Measurements from ENCODE around the gene OR10H5. TPM values are rescaled to one million over a fixed set of nuclear protein-coding genes. Genes with fewer than 3 reads are reported as not detected.

OR10H5 gene
- total and polyA plus RNA-seq, 2 experiments from 2014 or later: not detected

DNA sequence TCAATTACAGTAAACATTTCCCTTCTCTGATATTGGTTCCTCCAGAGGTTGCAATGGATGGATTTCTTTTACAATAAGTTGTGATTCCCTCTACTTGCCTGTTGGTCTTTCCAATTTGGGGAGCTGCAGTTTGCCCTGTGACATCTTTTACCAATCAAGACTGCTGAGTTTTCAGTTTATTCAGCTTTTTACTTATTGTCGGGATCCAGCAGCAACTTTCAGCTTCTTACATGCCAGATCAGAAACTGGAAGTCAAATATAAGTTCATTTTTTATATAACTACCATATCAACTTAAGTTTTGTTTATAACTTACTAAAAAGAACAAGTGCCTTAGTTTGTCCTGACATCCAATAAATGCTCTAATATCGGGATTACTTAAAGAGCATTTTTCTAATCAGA is 39.2 kb upstream of the OR10H5 start (continued):
- TF ChIP-seq, protein P1, sequence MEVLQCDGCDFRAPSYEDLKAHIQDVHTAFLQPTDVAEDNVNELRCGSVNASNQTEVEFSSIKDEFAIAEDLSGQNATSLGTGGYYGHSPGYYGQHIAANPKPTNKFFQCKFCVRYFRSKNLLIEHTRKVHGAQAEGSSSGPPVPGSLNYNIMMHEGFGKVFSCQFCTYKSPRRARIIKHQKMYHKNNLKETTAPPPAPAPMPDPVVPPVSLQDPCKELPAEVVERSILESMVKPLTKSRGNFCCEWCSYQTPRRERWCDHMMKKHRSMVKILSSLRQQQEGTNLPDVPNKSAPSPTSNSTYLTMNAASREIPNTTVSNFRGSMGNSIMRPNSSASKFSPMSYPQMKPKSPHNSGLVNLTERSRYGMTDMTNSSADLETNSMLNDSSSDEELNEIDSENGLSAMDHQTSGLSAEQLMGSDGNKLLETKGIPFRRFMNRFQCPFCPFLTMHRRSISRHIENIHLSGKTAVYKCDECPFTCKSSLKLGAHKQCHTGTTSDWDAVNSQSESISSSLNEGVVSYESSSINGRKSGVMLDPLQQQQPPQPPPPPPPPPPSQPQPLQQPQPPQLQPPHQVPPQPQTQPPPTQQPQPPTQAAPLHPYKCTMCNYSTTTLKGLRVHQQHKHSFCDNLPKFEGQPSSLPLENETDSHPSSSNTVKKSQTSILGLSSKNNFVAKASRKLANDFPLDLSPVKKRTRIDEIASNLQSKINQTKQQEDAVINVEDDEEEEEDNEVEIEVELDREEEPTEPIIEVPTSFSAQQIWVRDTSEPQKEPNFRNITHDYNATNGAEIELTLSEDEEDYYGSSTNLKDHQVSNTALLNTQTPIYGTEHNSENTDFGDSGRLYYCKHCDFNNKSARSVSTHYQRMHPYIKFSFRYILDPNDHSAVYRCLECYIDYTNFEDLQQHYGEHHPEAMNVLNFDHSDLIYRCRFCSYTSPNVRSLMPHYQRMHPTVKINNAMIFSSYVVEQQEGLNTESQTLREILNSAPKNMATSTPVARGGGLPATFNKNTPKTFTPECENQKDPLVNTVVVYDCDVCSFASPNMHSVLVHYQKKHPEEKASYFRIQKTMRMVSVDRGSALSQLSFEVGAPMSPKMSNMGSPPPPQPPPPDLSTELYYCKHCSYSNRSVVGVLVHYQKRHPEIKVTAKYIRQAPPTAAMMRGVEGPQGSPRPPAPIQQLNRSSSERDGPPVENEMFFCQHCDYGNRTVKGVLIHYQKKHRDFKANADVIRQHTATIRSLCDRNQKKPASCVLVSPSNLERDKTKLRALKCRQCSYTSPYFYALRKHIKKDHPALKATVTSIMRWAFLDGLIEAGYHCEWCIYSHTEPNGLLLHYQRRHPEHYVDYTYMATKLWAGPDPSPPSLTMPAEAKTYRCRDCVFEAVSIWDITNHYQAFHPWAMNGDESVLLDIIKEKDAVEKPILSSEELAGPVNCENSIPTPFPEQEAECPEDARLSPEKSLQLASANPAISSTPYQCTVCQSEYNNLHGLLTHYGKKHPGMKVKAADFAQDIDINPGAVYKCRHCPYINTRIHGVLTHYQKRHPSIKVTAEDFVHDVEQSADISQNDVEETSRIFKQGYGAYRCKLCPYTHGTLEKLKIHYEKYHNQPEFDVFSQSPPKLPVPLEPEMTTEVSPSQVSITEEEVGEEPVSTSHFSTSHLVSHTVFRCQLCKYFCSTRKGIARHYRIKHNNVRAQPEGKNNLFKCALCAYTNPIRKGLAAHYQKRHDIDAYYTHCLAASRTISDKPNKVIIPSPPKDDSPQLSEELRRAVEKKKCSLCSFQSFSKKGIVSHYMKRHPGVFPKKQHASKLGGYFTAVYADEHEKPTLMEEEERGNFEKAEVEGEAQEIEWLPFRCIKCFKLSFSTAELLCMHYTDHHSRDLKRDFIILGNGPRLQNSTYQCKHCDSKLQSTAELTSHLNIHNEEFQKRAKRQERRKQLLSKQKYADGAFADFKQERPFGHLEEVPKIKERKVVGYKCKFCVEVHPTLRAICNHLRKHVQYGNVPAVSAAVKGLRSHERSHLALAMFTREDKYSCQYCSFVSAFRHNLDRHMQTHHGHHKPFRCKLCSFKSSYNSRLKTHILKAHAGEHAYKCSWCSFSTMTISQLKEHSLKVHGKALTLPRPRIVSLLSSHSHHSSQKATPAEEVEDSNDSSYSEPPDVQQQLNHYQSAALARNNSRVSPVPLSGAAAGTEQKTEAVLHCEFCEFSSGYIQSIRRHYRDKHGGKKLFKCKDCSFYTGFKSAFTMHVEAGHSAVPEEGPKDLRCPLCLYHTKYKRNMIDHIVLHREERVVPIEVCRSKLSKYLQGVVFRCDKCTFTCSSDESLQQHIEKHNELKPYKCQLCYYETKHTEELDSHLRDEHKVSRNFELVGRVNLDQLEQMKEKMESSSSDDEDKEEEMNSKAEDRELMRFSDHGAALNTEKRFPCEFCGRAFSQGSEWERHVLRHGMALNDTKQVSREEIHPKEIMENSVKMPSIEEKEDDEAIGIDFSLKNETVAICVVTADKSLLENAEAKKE (CRISPR knock-in tag; IDR thresholded peaks at IDR 0.05): no peak
- no peak for TF ChIP-seq JUNB (IDR thresholded peaks at IDR 0.05; ENCODE audit: unreplicated experiment)

DNA sequence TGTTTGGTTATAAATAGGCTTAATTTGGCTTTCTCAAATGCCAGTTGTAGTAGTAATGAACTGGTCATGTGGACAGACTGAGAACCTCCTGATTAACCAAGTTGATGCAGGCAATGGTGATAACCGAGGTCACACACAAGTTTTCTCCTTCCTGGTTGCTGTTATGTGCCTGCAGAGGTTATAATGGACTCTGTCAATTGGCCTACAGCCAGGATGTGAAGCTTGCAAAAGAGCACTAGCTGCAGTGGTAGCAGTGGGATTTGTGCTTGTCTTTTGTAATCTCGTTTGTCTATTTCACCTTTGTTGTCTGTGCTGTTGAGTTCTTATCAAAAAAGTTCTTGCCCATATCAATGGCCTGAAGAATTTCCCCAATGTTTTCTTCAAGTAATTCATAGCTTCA is 29.1 kb upstream of the OR10H5 start:
- Histone ChIP-seq H3K79me2 (replicated peaks; ENCODE audit: insufficient read depth) (no peaks in the 10 kb centered on the region), H2AFZ (no peak overlapping the region), H4K20me1 (replicated peaks; ENCODE audit: insufficient read depth) (no peaks in the 10 kb centered on the region), H3K4me3 (no peak overlapping the region), H3K9me2 (ENCODE audit: insufficient read depth) (no peaks in the 10 kb centered on the region), H3F3A (replicated peaks; ENCODE audit: low read depth) (no peaks in the 10 kb centered on the region), H3K4me1 (ENCODE audit: insufficient read depth) (no peaks in the 10 kb centered on the region), H3K27ac (ENCODE audit: low read depth) (no peak overlapping the region), H3K36me3 (ENCODE audit: insufficient read depth) (peaks cover 4% of the 10 kb centered on the region; the same call in 1 of the 2 replicates), H3K4me2 (no peak overlapping the region), H3K27me3 (ENCODE audit: insufficient read depth) (no peaks in the 10 kb centered on the region)
- Mint-ChIP-seq H3K27ac (no peak overlapping the region), H3K27me3 (ENCODE audit: insufficient read depth, low read depth, poor library complexity) (no peaks in the 10 kb centered on the region), H3K4me3 (no peak overlapping the region), H3K9me3 (peaks cover 99% of the 10 kb centered on the region), H3K4me1 (no peaks in the 10 kb centered on the region), H3K36me3 (ENCODE audit: low read depth) (peaks cover 21% of the 10 kb centered on the region)
- no peak for TF ChIP-seq POLR2AphosphoS5 (IDR thresholded peaks at IDR 0.05; ENCODE audit: low read depth)
- TF ChIP-seq CREB1 (CRISPR knock-in tag; IDR thresholded peaks at IDR 0.05; ENCODE audit: low read depth): no peak
- TF ChIP-seq, protein P2, sequence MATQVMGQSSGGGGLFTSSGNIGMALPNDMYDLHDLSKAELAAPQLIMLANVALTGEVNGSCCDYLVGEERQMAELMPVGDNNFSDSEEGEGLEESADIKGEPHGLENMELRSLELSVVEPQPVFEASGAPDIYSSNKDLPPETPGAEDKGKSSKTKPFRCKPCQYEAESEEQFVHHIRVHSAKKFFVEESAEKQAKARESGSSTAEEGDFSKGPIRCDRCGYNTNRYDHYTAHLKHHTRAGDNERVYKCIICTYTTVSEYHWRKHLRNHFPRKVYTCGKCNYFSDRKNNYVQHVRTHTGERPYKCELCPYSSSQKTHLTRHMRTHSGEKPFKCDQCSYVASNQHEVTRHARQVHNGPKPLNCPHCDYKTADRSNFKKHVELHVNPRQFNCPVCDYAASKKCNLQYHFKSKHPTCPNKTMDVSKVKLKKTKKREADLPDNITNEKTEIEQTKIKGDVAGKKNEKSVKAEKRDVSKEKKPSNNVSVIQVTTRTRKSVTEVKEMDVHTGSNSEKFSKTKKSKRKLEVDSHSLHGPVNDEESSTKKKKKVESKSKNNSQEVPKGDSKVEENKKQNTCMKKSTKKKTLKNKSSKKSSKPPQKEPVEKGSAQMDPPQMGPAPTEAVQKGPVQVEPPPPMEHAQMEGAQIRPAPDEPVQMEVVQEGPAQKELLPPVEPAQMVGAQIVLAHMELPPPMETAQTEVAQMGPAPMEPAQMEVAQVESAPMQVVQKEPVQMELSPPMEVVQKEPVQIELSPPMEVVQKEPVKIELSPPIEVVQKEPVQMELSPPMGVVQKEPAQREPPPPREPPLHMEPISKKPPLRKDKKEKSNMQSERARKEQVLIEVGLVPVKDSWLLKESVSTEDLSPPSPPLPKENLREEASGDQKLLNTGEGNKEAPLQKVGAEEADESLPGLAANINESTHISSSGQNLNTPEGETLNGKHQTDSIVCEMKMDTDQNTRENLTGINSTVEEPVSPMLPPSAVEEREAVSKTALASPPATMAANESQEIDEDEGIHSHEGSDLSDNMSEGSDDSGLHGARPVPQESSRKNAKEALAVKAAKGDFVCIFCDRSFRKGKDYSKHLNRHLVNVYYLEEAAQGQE (IDR thresholded peaks at IDR 0.05; ENCODE audit: unreplicated experiment): no peak
- TF ChIP-seq ZNF114 (CRISPR knock-in tag; IDR thresholded peaks at IDR 0.05): no peak
- ATAC-seq (no peak), DNase-seq (ENCODE audit: low spot score) (no peak)

All from GM23338 (cell line).